ENCODE data around the gene ZNF692. TPM values are rescaled to one million over a fixed set of nuclear protein-coding genes. Genes with fewer than 3 reads are reported as not detected.
"Not testable (repeated sequence)": the region's sequence is repeated elsewhere in the genome, so short reads cannot be mapped to it uniquely, and the experiment has no call there.

The ZNF692 gene
- polyA plus RNA-seq, 4 donors = 26.6 to 65.8 (median 50.1) TPM

GRCh38 chr1:248831842-248832241 lies 27.0 kb downstream of the ZNF692 start:
- no peak for DNase-seq (ENCODE audit: low read depth in 4 of 4, low spot score in 2 of 4)

- not testable (repeated sequence) for DNase-seq (ENCODE audit: low read depth in 4 of 4, low spot score in 2 of 4)
Observed at GRCh38 chr1:248830718-248831017, 28.2 kb downstream of the ZNF692 start.

- no peak for DNase-seq (ENCODE audit: low read depth in 4 of 4, low spot score in 2 of 4)
Observed at GRCh38 chr1:248828845-248829244, 30.0 kb downstream of the ZNF692 start.

DNA sequence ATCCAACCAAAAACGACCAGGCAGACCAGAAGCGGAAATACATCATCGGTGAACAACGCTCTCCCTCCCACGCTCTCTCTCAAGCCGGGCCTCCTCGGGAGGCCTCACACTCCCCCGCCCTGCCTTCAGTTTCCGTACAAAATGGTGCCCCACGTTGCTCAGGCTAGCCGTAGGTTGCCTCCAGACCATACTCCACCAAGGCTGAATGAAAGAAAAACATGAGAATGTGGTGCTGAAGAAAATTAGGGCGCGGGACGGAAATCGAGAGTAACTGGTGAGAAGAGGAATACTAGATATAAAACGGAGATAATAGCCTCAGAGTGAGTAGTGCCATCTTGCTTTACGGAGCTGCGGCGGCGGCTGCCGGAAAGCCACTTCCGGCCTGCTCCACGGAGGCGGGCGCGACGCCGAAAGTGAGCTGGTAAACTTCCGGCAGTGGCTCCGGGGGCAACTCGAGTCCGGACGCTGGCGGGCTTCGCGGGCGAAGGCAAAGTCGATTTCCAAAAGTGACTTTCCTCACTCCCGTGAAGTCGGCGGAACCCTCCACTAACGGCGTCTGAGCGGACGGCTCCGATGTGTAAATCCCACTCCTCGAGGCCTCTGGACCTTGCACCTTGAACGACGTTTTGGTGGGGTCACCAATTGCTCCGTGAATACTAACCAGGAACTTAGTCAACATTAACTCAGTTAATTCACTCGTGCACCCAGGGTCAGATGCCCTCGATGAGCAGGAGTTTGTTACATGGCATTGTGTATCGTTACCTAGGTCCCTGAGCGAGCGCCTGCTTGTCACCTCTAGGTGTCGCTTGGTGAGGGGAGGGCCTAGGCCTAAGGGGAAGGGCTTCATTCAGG lies 32.8 kb downstream of the ZNF692 start, which contains the start of gene SH3BP5L:
TSS of gene SH3BP5L (minus strand) at position 7 of the 852 bp plus-strand sequence. CDS start 980 bp downstream, outside the sequence.
- DNase-seq (ENCODE audit: low read depth in 4 of 4, low spot score in 2 of 4) = peak; percentile 95 to 100 (median 97)

GRCh38 chr1:248825573-248825908 lies 33.3 kb downstream of the ZNF692 start:
- DNase-seq (ENCODE audit: low read depth in 4 of 4, low spot score in 2 of 4) = no peak

DNA sequence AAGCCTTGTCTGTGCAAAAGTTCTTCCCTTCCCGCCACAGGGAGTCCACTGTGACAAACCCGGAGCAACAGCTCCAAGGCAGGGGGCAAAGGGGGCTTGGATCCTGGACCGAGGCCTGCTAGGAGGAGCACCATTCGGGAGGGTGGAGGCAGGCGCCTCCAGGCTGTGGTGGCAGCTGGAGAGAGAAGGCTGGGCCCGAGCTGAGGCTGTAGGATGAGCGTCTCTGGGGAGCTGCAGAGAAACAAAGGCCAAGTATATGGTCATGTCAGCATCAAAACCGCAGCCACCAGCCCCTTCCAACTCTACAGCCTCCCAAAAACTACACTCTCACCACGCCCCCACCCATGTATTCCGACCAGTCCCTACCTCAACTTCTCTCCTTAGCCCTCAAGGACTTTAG lies 33.7 kb downstream of the ZNF692 start:
- DNase-seq (ENCODE audit: low read depth in 4 of 4, low spot score in 2 of 4) = no peak

GRCh38 chr1:248824701-248825100 lies 34.2 kb downstream of the ZNF692 start:
- DNase-seq (ENCODE audit: low read depth in 4 of 4, low spot score in 2 of 4) = no peak

- no peak for DNase-seq (ENCODE audit: low read depth in 4 of 4, low spot score in 2 of 4)
Observed at GRCh38 chr1:248824301-248824700, 34.6 kb downstream of the ZNF692 start.

- no peak for DNase-seq (ENCODE audit: low read depth in 4 of 4, low spot score in 2 of 4)
Observed at GRCh38 chr1:248823517-248824001, 35.3 kb downstream of the ZNF692 start.

- DNase-seq (ENCODE audit: low read depth in 4 of 4, low spot score in 2 of 4) = no peak
Observed at GRCh38 chr1:248822148-248823032, 36.5 kb downstream of the ZNF692 start.

DNA sequence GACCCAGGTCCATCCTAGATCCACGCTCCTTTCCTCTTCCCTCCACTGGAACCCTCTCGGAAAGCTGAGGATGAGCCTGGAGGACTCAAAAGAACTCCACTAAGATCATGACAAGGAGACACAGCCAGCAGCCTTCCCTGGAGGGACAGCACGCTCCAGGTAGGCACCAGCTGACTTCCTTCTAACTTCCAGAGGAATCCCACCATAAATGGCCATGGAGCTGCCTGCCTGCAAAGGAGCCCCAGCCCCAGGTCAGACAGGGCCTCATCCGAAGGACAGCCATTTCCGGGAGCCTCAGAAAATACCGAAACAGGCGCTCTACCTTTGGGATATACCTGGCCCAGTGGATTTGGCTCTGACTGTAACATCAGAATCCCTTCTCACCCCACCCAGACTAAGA lies 37.2 kb downstream of the ZNF692 start:
- DNase-seq (ENCODE audit: low read depth in 4 of 4, low spot score in 2 of 4) = no peak

GRCh38 chr1:248821101-248821500 lies 37.8 kb downstream of the ZNF692 start:
- no peak for DNase-seq (ENCODE audit: low read depth in 4 of 4, low spot score in 2 of 4)

GRCh38 chr1:248820041-248820585 lies 38.8 kb downstream of the ZNF692 start:
- no peak for DNase-seq (ENCODE audit: low read depth in 4 of 4, low spot score in 2 of 4)

GRCh38 chr1:248818505-248819374 lies 40.1 kb downstream of the ZNF692 start:
- no peak for DNase-seq (ENCODE audit: low read depth in 4 of 4, low spot score in 2 of 4)

GRCh38 chr1:248817065-248817464 lies 41.8 kb downstream of the ZNF692 start:
- DNase-seq (ENCODE audit: low read depth in 4 of 4, low spot score in 2 of 4) = no peak

GRCh38 chr1:248816042-248816851 lies 42.6 kb downstream of the ZNF692 start:
- no peak for DNase-seq (ENCODE audit: low read depth in 4 of 4, low spot score in 2 of 4)

DNA sequence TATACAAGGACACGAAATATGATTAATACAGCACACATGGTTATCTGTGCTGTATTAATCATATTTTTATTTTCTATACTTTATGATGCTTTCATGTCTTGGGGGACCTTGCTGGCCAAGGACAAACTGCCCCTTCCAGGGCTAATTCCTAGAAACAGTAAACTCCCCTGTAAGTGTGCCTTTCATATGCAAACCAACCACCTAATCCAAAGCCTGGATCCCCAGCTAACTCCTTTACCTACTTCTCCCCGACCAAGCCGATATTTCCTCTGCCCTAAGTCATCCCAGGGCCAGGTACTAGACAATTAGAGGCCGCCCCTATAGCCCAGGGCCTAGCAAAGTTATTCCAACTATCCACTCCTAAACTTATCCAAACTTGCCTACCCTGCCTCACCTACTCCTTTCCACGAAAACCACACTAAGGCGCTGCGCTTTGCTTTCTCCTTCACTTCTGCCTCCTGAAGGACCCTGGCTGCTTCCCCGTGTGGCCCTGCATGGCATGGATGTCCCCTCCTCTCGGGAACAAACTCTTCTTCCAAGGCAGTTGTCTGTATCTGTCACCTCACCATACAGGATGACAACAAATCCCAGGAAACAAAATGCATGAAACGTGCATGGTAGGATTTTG lies 43.4 kb downstream of the ZNF692 start:
- no peak for DNase-seq (ENCODE audit: low read depth in 4 of 4, low spot score in 2 of 4)

DNA sequence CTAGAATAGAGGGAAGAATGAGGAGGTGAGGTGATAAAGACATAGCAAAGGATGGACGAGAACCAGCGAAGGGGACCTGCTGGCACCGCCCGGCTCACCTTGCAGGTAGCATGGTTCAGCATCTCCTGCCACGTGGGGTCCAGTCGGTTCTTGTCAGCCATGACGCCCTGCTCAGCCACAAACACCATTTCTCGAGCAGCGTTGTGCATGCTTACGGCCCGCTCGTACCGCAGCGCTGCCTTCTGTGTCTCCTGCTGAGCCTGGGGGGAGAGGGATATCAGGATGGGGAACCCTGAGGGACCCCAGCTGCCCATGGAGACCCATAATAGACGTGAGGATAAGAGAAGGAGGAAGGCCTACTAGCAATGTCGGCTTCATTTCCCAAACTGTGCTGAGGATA lies 44.5 kb downstream of the ZNF692 start:
- no peak for DNase-seq (ENCODE audit: low read depth in 4 of 4, low spot score in 2 of 4)

DNA sequence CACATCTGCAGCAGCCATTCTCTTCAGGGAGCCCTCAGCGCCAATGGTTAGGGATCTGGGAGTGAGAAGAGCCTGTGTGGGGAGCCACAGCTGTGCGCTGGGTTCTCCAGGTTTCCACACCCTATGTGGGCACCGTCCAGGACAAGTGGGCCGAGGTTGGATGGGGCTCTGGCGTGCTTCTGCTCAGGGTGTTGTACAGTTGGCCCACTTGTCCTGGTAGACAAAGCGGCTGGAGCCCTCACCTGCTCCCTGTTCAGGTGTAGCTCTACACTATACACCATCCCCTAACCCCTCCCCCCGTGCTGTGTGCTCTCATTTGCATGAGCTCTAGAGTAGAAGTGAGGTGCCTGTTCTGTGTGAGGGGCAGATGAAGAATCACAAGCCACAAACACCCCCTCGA lies 45.3 kb downstream of the ZNF692 start:
- DNase-seq (ENCODE audit: low read depth in 4 of 4, low spot score in 2 of 4) = no peak

All from left renal cortex interstitium (tissue), 4 donors.